ENCODE results near the gene C1orf87. TPM values are rescaled to one million over a fixed set of nuclear protein-coding genes. Genes with fewer than 3 reads are reported as not detected.

The C1orf87 gene
- total RNA-seq, 1 experiment from 2014 or later = not detected

GRCh38 chr1:60078182-60078581 lies 4.6 kb upstream of the C1orf87 start:
- CTCF ChIA-PET = no interaction called here
- no peak for DNase-seq
- Mint-ChIP-seq H3K27ac (ENCODE audit: unreplicated experiment) (no peak overlapping the region), H3K27me3 (ENCODE audit: insufficient read depth, unreplicated experiment) (no peaks in the 10 kb centered on the region), H3K9me3 (ENCODE audit: unreplicated experiment) (no peaks in the 10 kb centered on the region), H3K36me3 (ENCODE audit: insufficient read depth, unreplicated experiment) (no peaks in the 10 kb centered on the region), H3K4me1 (ENCODE audit: low read depth, unreplicated experiment) (peaks cover 14% of the 10 kb centered on the region), H3K4me3 (ENCODE audit: unreplicated experiment) (no peak overlapping the region)
- no peak for TF ChIP-seq CTCF (IDR thresholded peaks at IDR 0.05; ENCODE audit: insufficient read depth in 1 of 2, low read depth in 1 of 2, low read length in 1 of 2, severe bottlenecking in 1 of 2, unreplicated experiment in 1 of 2)
- no peaks in the 10 kb centered on the region for H3K4me1 ChIP-seq
- no peak overlapping the region for H3K4me3 ChIP-seq (ENCODE audit: low read depth, low read length)
- H3K9me3 ChIP-seq = no peaks in the 10 kb centered on the region
- intact Hi-C loops (cut with micrococcal nuclease; ENCODE audit: unreplicated experiment) = no loop called here
- H3K27me3 ChIP-seq (replicated peaks; ENCODE audit: control insufficient read depth, insufficient read depth, low read length) = no peaks in the 10 kb centered on the region
- no peaks in the 10 kb centered on the region for H3K36me3 ChIP-seq (ENCODE audit: control insufficient read depth, insufficient read depth, low read length)
- POLR2A ChIA-PET = no interaction called here
- no TSS peak for BruUV-seq (replicated peaks)

GRCh38 chr1:60071296-60071695 lies 2.3 kb downstream of the C1orf87 start:
- H3K27me3 ChIP-seq (replicated peaks; ENCODE audit: control insufficient read depth, insufficient read depth, low read length) = no peaks in the 10 kb centered on the region
- CTCF ChIA-PET = no interaction called here
- Mint-ChIP-seq H3K4me1 (ENCODE audit: low read depth, unreplicated experiment) (peaks cover 14% of the 10 kb centered on the region), H3K9me3 (ENCODE audit: unreplicated experiment) (no peaks in the 10 kb centered on the region), H3K36me3 (ENCODE audit: insufficient read depth, unreplicated experiment) (no peaks in the 10 kb centered on the region), H3K27ac (ENCODE audit: unreplicated experiment) (no peak overlapping the region), H3K4me3 (ENCODE audit: unreplicated experiment) (no peak overlapping the region), H3K27me3 (ENCODE audit: insufficient read depth, unreplicated experiment) (no peaks in the 10 kb centered on the region)
- TF ChIP-seq CTCF (IDR thresholded peaks at IDR 0.05; ENCODE audit: insufficient read depth in 1 of 2, low read depth in 1 of 2, low read length in 1 of 2, severe bottlenecking in 1 of 2, unreplicated experiment in 1 of 2) = no peak
- DNase-seq = no peak
- intact Hi-C loops (cut with micrococcal nuclease; ENCODE audit: unreplicated experiment) = no loop called here
- BruUV-seq (replicated peaks) = no TSS peak
- H3K36me3 ChIP-seq (ENCODE audit: control insufficient read depth, insufficient read depth, low read length) = no peaks in the 10 kb centered on the region
- no peak overlapping the region for H3K4me3 ChIP-seq (ENCODE audit: low read depth, low read length)
- POLR2A ChIA-PET = no interaction called here
- H3K4me1 ChIP-seq = no peaks in the 10 kb centered on the region
- H3K9me3 ChIP-seq = no peaks in the 10 kb centered on the region

GRCh38 chr1:60069691-60070090 lies 3.9 kb downstream of the C1orf87 start:
- no peak overlapping the region for H3K4me3 Mint-ChIP-seq (ENCODE audit: unreplicated experiment)
- POLR2A ChIA-PET = no interaction called here
- Histone ChIP-seq H3K36me3 (ENCODE audit: control insufficient read depth, insufficient read depth, low read length) (no peaks in the 10 kb centered on the region), H3K4me1 (no peaks in the 10 kb centered on the region), H3K9me3 (no peaks in the 10 kb centered on the region), H3K4me3 (ENCODE audit: low read depth, low read length) (no peak overlapping the region), H3K27me3 (replicated peaks; ENCODE audit: control insufficient read depth, insufficient read depth, low read length) (no peaks in the 10 kb centered on the region)
- no peaks in the 10 kb centered on the region for H3K36me3 Mint-ChIP-seq (ENCODE audit: insufficient read depth, unreplicated experiment)
- no peak for TF ChIP-seq CTCF (IDR thresholded peaks at IDR 0.05; ENCODE audit: insufficient read depth in 1 of 2, low read depth in 1 of 2, low read length in 1 of 2, severe bottlenecking in 1 of 2, unreplicated experiment in 1 of 2)
- CTCF ChIA-PET = no interaction called here
- H3K27me3 Mint-ChIP-seq (ENCODE audit: insufficient read depth, unreplicated experiment) = no peaks in the 10 kb centered on the region
- H3K27ac Mint-ChIP-seq (ENCODE audit: unreplicated experiment) = no peak overlapping the region
- intact Hi-C loops (cut with micrococcal nuclease; ENCODE audit: unreplicated experiment) = no loop called here
- H3K4me1 Mint-ChIP-seq (ENCODE audit: low read depth, unreplicated experiment) = no peaks in the 10 kb centered on the region
- no peaks in the 10 kb centered on the region for H3K9me3 Mint-ChIP-seq (ENCODE audit: unreplicated experiment)
- DNase-seq = no peak
- no TSS peak for BruUV-seq (replicated peaks)

Data from Caco-2 (cell line).